Caco-2 (cell line): ENCODE results near the gene SPART. TPM values are rescaled to one million over a fixed set of nuclear protein-coding genes. Genes with fewer than 3 reads are reported as not detected.

ENCODE experiments used
- BruUV-seq: library from RNA; stranded (reverse); fragments of 400-500 nt; replicated peaks from 2 replicates; lab custom pipeline; 2021; lab: Mats Ljungman, UMichigan
- CTCF ChIA-PET: fragments of 300-600 bp; sonication (Branson Sonifier 250); formaldehyde crosslinking; loops from one replicate; lab custom pipeline; 2022; ENCODE audit warnings: antibody characterized with exemption; lab: Charles Lee
- POLR2A ChIA-PET: fragments of 300-600 bp; sonication (Branson Sonifier 250); formaldehyde crosslinking; loops from one replicate; lab custom pipeline; 2022; ENCODE audit warnings: antibody characterized with exemption; lab: Charles Lee
- DNase-seq, 2 experiments: peaks; one replicate each; pipeline versions ENCODE4 v3.0.0 to v3.0.0-alpha.2; 2020 to 2022
- H3K27me3 ChIP-seq: replicated peaks from 2 replicates; pipeline ENCODE4 v1.6.0; 2011; ENCODE audit warnings: low read length; ENCODE audit not compliant: control insufficient read depth, insufficient read depth
- H3K36me3 ChIP-seq: 2 replicates; pipeline ENCODE4 v1.5.1; 2011; ENCODE audit warnings: low read length; ENCODE audit not compliant: control insufficient read depth, insufficient read depth
- H3K4me1 ChIP-seq: fragments of 250-450 bp; sonication (Bioruptor Pico); 2 replicates; pipeline ENCODE4 v1.5.1; 2020; ENCODE audit warnings: mild to moderate bottlenecking
- H3K4me3 ChIP-seq: 2 replicates; pipeline ENCODE4 v1.5.1; 2011; ENCODE audit warnings: low read depth, mild to moderate bottlenecking, control low read depth, low read length
- H3K9me3 ChIP-seq: fragments of 250-450 bp; sonication (Bioruptor Pico); 2 replicates; pipeline ENCODE4 v1.5.1; 2020; ENCODE audit warnings: mild to moderate bottlenecking, moderate library complexity
- H3K27ac Mint-ChIP-seq: one replicate; pipeline ENCODE4 v1.8.0; 2022; ENCODE audit warnings: mixed read lengths; ENCODE audit not compliant: unreplicated experiment
- H3K27me3 Mint-ChIP-seq: one replicate; pipeline ENCODE4 v1.8.0; 2022; ENCODE audit warnings: mixed read lengths; ENCODE audit not compliant: insufficient read depth, unreplicated experiment
- H3K36me3 Mint-ChIP-seq: one replicate; pipeline ENCODE4 v1.8.0; 2022; ENCODE audit warnings: mild to moderate bottlenecking, mixed read lengths; ENCODE audit not compliant: insufficient read depth, unreplicated experiment
- H3K4me1 Mint-ChIP-seq: one replicate; pipeline ENCODE4 v1.8.0; 2022; ENCODE audit warnings: low read depth, mixed read lengths; ENCODE audit not compliant: unreplicated experiment
- H3K4me3 Mint-ChIP-seq: one replicate; pipeline ENCODE4 v1.8.0; 2022; ENCODE audit warnings: mild to moderate bottlenecking, moderate library complexity, mixed read lengths; ENCODE audit not compliant: unreplicated experiment
- H3K9me3 Mint-ChIP-seq: one replicate; pipeline ENCODE4 v1.8.0; 2022; ENCODE audit warnings: mixed read lengths; ENCODE audit not compliant: unreplicated experiment
- CTCF ChIP-seq, 2 experiments: fragments of 200-600 bp in 1 of 2; IDR thresholded peaks; 1 replicate in 1 of 2; 2 replicates in 1 of 2; pipeline versions ENCODE4 v1.5.1 to v1.8.0; 2011 to 2022; ENCODE audit warnings: antibody characterized with exemption in 1 of 2, control low read depth in 1 of 2, inconsistent platforms in 1 of 2, low read depth in 1 of 2, low read length in 1 of 2, mild to moderate bottlenecking in 1 of 2, moderate library complexity in 1 of 2; ENCODE audit not compliant: insufficient read depth in 1 of 2, severe bottlenecking in 1 of 2, unreplicated experiment in 1 of 2
- intact Hi-C: fragments of 100-400 bp; cut with micrococcal nuclease; formaldehyde crosslinking; loops from one replicate; pipeline ENCODE4 v1.10.0; 2022; ENCODE audit not compliant: unreplicated experiment
- total RNA-seq: library from RNA; stranded (reverse); gene quantifications from 2 replicates; pipeline ENCODE4 v1.2.3, GENCODE V29; 2022

The SPART gene
- total RNA-seq, 1 experiment from 2014 or later: not detected

GRCh38 chr13:36258831-36259230, 87.4 kb downstream of the SPART start:
- no peak for DNase-seq
- no TSS peak for BruUV-seq
- CTCF ChIA-PET: no interaction called here

More at GRCh38 chr13:36258831-36259230, 87.4 kb downstream of the SPART start:
- Histone ChIP-seq H3K4me1 (no peaks in the 10 kb centered on the region), H3K9me3 (no peaks in the 10 kb centered on the region), H3K36me3 (no peaks in the 10 kb centered on the region), H3K4me3 (no peak overlapping the region), H3K27me3 (no peaks in the 10 kb centered on the region)
- Mint-ChIP-seq H3K9me3 (no peaks in the 10 kb centered on the region), H3K27ac (no peak overlapping the region), H3K4me3 (no peak overlapping the region), H3K27me3 (no peaks in the 10 kb centered on the region), H3K4me1 (no peaks in the 10 kb centered on the region), H3K36me3 (no peaks in the 10 kb centered on the region)
- intact Hi-C loops: no loop called here
- TF ChIP-seq CTCF (IDR thresholded peaks at IDR 0.05; ENCODE audit: insufficient read depth in 1 of 2, low read depth in 1 of 2, low read length in 1 of 2, severe bottlenecking in 1 of 2, unreplicated experiment in 1 of 2): no peak
- POLR2A ChIA-PET: interaction anchor here (0.6 kb wide), 1 partner anchor 160 kb away, joined by 3 read pairs; no protein-coding TSS in a partner anchor

Other genes with a start within 250 kb of the SPART start
- gene DCLK1, start 215.0 kb downstream of the SPART start, total RNA-seq: not detected in 2 replicates
- gene SOHLH2, start 131.8 kb downstream of the SPART start, total RNA-seq: not detected in 2 replicates
- gene CCDC169, start 48.6 kb downstream of the SPART start, total RNA-seq: not detected in 2 replicates
- gene CCNA1, start 86.1 kb upstream of the SPART start, total RNA-seq: not detected in 2 replicates